Mesenchymal stem cell (in vitro differentiated cells and primary cell): ENCODE results near the gene PAX3. TPM values are rescaled to one million over a fixed set of nuclear protein-coding genes. Genes with fewer than 3 reads are reported as not detected.
A peak's percentile ranks its signal among the peaks of the same experiment; 100 is the strongest.

Experiments
- DNase-seq: peaks from one replicate; pipeline ENCODE4 v3.0.0-alpha.2; 2013
- H2AFZ ChIP-seq: one replicate; pipeline ENCODE4 v1.6.1; 2013; ENCODE audit warnings: low read depth, mild to moderate bottlenecking, control low read depth, inconsistent platforms, low read length, moderate library complexity
- H2AK5ac ChIP-seq: 2 replicates; pipeline ENCODE4 v1.6.1; 2013; ENCODE audit warnings: low read length, moderate library complexity, mild to moderate bottlenecking, inconsistent platforms; ENCODE audit not compliant: severe bottlenecking
- H2BK120ac ChIP-seq: one replicate; pipeline ENCODE4 v1.6.1; 2013; ENCODE audit warnings: low read depth, mild to moderate bottlenecking, inconsistent platforms, low read length, moderate library complexity
- H2BK12ac ChIP-seq, 2 experiments: one replicate each; pipeline ENCODE4 v1.6.1; 2013; ENCODE audit warnings: inconsistent platforms in 2 of 2, low read length in 2 of 2, mild to moderate bottlenecking in 2 of 2, moderate library complexity in 2 of 2, control low read depth in 1 of 2
- H2BK15ac ChIP-seq: one replicate; pipeline ENCODE4 v1.6.1; 2013; ENCODE audit warnings: mild to moderate bottlenecking, low read depth, inconsistent platforms; ENCODE audit not compliant: poor library complexity, severe bottlenecking
- H2BK5ac ChIP-seq: 2 replicates; pipeline ENCODE4 v1.6.1; 2013; ENCODE audit warnings: low read depth, mild to moderate bottlenecking, low read length, control low read depth, inconsistent platforms; ENCODE audit not compliant: poor library complexity, severe bottlenecking
- H3K14ac ChIP-seq, 2 experiments: one replicate each; pipeline ENCODE4 v1.6.1; 2013; ENCODE audit warnings: inconsistent platforms in 2 of 2, low read length in 2 of 2, control low read depth in 1 of 2, mild to moderate bottlenecking in 1 of 2, moderate library complexity in 1 of 2
- H3K18ac ChIP-seq, 2 experiments: one replicate each; pipeline ENCODE4 v1.6.1; 2013; ENCODE audit warnings: inconsistent platforms in 2 of 2, low read length in 2 of 2, control low read depth in 1 of 2, low read depth in 1 of 2, mild to moderate bottlenecking in 1 of 2
- H3K23ac ChIP-seq, 2 experiments: one replicate each; pipeline ENCODE4 v1.6.1; 2013; ENCODE audit warnings: inconsistent platforms in 2 of 2, low read length in 2 of 2, mild to moderate bottlenecking in 2 of 2, moderate library complexity in 2 of 2, control low read depth in 1 of 2
- H3K27ac ChIP-seq: 2 replicates; pipeline ENCODE4 v1.5.1; 2013; ENCODE audit warnings: mild to moderate bottlenecking, moderate library complexity, low read length, control low read depth, inconsistent platforms; ENCODE audit not compliant: poor library complexity, severe bottlenecking
- H3K27me3 ChIP-seq, 2 experiments: 2 replicates each; pipeline versions ENCODE4 v1.6.1 to v1.7.0; 2013; ENCODE audit warnings: low read length in 2 of 2, mild to moderate bottlenecking in 2 of 2, moderate library complexity in 2 of 2, control low read depth in 1 of 2, inconsistent platforms in 1 of 2; ENCODE audit not compliant: control insufficient read depth in 1 of 2, insufficient read depth in 1 of 2
- H3K36me3 ChIP-seq, 2 experiments: 2 replicates each; pipeline versions ENCODE4 v1.6.1 to v1.7.0; 2013; ENCODE audit warnings: low read length in 2 of 2, control low read depth in 1 of 2, inconsistent platforms in 1 of 2, low read depth in 1 of 2, mild to moderate bottlenecking in 1 of 2; ENCODE audit not compliant: insufficient read depth in 2 of 2, control insufficient read depth in 1 of 2
- H3K4ac ChIP-seq, 2 experiments: one replicate each; pipeline ENCODE4 v1.6.1; 2013; ENCODE audit warnings: inconsistent platforms in 2 of 2, low read length in 2 of 2, mild to moderate bottlenecking in 2 of 2, moderate library complexity in 2 of 2, control low read depth in 1 of 2, low read depth in 1 of 2
- H3K4me1 ChIP-seq: 2 replicates; pipeline ENCODE4 v1.6.1; 2013; ENCODE audit warnings: low read depth, low read length, control low read depth; ENCODE audit not compliant: control insufficient read depth, insufficient read depth
- H3K4me2 ChIP-seq: 2 replicates; pipeline ENCODE4 v1.6.1; 2013; ENCODE audit warnings: low read length, mild to moderate bottlenecking, inconsistent platforms; ENCODE audit not compliant: poor library complexity, severe bottlenecking
- H3K4me3 ChIP-seq, 2 experiments: 2 replicates each; pipeline versions ENCODE4 v1.5.1 to v1.7.0; 2013; ENCODE audit warnings: low read length in 2 of 2, mild to moderate bottlenecking in 2 of 2, control low read depth in 1 of 2, low read depth in 1 of 2; ENCODE audit not compliant: insufficient read depth in 1 of 2
- H3K79me1 ChIP-seq: replicated peaks from 2 replicates; pipeline ENCODE4 v1.6.1; 2013; ENCODE audit warnings: mild to moderate bottlenecking, control low read depth, low read length, inconsistent platforms; ENCODE audit not compliant: poor library complexity, severe bottlenecking
- H3K9ac ChIP-seq: 2 replicates; pipeline ENCODE4 v1.7.0; 2013; ENCODE audit warnings: mild to moderate bottlenecking, low read length, moderate library complexity
- H3K9me3 ChIP-seq: 2 replicates; pipeline ENCODE4 v1.7.0; 2013; ENCODE audit warnings: mild to moderate bottlenecking, low read length; ENCODE audit not compliant: control insufficient read depth
- H4K8ac ChIP-seq: one replicate; pipeline ENCODE4 v1.6.1; 2013; ENCODE audit warnings: inconsistent platforms, mild to moderate bottlenecking, low read length, moderate library complexity
- H4K91ac ChIP-seq: one replicate; pipeline ENCODE4 v1.6.1; 2013; ENCODE audit warnings: mild to moderate bottlenecking, low read length, inconsistent platforms
- WGBS: methylation state at CpG from one replicate; pipeline ENCODE4 v1.1.7; 2013; ENCODE audit warnings: mixed read lengths; 5-methylcytosine and 5-hydroxymethylcytosine counted together
- polyA plus RNA-seq, 2 experiments: library from polyadenylated mRNA; stranded (reverse); fragments of 200-250 nt; gene quantifications; one replicate each; pipeline ENCODE4 v1.2.3, GENCODE V29; 2013

PAX3 gene
- polyA plus RNA-seq (2013, experiment 1 of 2) = not detected
- polyA plus RNA-seq (2013, experiment 2 of 2) = not detected

DNA sequence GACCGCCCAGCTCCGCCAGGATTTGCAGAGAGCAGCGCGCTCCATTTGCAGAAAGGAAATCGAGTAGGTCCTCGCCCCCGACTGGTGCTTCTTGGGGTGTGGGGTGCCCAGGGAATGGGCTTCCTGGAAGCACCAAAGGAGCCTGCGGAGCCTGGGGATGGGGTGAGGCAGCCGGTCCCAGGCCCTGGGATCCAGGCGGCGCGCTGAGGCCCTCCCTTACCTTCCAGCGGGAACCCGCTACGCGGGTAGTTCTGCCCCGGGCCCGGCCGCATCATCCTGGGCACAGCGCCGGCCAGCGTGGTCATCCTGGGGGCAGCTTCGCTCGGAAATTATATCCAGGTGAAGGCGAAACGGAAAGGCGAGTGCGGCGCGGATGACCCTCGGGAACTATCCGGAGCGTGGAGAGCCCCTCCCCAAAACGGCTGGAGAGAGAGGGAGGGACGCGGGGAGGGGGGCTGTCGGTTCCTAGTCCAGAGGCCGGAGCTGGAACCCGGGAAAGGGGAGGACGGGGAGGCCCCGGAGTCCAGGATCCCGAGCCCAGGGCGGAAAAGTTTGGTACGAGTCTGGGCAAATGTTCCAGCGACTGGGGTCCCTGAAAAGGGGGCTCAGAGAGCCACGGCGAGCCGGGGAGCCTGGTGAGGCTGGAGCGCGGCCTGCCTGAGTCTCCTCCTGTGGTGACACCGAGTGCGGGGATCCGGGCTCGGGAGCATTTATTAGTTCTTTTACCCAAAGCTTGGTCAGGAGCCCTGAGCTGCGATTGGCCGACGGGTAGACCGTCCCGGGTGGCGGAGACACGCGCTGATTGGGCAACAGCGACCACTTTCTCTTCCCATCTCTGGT lies at the start of gene PAX3:
TSS of gene PAX3 (minus strand) at position 688 of the 840 bp plus-strand sequence. CDS start at position 305, 383 bp downstream.
- Histone ChIP-seq H2AK5ac (no peak within 1 kb of the TSS), H2AFZ (no peak within 1 kb of the TSS), H4K8ac (no peak within 1 kb of the TSS), H3K4me2 (peak within 1 kb of the TSS; percentile 64), H3K18ac (no peak within 1 kb of the TSS), H3K9ac (peak within 1 kb of the TSS; percentile 38), H3K9me3 (peaks cover 5% of the 10 kb centered on the region), H3K27me3 (peaks cover 98 to 99% of the 10 kb centered on the region in 2 experiments), H3K79me1 (no peaks in the 10 kb centered on the region), H3K36me3 (no peaks in the 10 kb centered on the region), H3K14ac (no peak within 1 kb of the TSS), H3K4me1 (peaks cover 26% of the 10 kb centered on the region), H3K23ac (no peak within 1 kb of the TSS), H2BK120ac (no peak within 1 kb of the TSS), H2BK12ac (no peak within 1 kb of the TSS), H3K4me3 (peak within 1 kb of the TSS in 1 of 2 experiments; percentile 56), H3K27ac (no peak within 1 kb of the TSS), H3K4ac (no peak within 1 kb of the TSS), H2BK5ac (no peak within 1 kb of the TSS), H2BK15ac (no peak within 1 kb of the TSS), H4K91ac (no peak within 1 kb of the TSS)
- DNase-seq = no peak
- 2% methylated on average over 63 of the region's 63 CpGs for WGBS

DNA sequence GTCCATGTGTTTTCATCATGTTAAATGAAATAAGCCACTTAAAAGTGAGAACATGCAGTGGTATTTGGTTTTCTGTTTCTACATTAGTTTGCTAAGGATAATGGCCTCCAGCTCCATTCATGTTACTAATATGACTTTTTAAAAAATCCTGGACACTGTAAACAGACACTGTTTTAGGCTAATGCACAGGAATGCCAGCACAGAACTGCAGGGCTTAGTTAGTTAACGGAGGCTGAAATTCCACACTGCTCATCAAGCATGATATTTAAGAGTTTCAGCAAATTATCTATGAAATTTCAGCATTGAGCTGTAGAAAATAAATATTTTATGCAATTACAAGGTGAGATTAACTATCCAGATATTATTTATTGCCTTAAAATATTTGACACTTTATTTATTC lies 42.5 kb upstream of the PAX3 start:
- no peak overlapping the region for H3K4ac ChIP-seq
- no peak overlapping the region for H3K18ac ChIP-seq
- H3K4me2 ChIP-seq = no peak overlapping the region
- no peak overlapping the region for H3K27ac ChIP-seq
- no peak overlapping the region for H3K14ac ChIP-seq
- no peaks in the 10 kb centered on the region for H3K36me3 ChIP-seq
- no peaks in the 10 kb centered on the region for H3K4me1 ChIP-seq
- peaks cover under 1% of the 10 kb centered on the region for H3K9me3 ChIP-seq
- WGBS = 100% methylated on average over 1 of the region's 1 CpG
- H3K27me3 ChIP-seq = no peaks in the 10 kb centered on the region
- no peak overlapping the region for H2BK120ac ChIP-seq
- no peak overlapping the region for H2AFZ ChIP-seq
- no peak overlapping the region for H2AK5ac ChIP-seq
- H3K79me1 ChIP-seq = no peaks in the 10 kb centered on the region
- DNase-seq = no peak
- no peak overlapping the region for H2BK5ac ChIP-seq
- H4K91ac ChIP-seq = no peak overlapping the region
- no peak overlapping the region for H3K9ac ChIP-seq
- no peak overlapping the region for H3K4me3 ChIP-seq
- no peak overlapping the region for H2BK12ac ChIP-seq
- H4K8ac ChIP-seq = no peak overlapping the region
- no peak overlapping the region for H2BK15ac ChIP-seq
- H3K23ac ChIP-seq = no peak overlapping the region

DNA sequence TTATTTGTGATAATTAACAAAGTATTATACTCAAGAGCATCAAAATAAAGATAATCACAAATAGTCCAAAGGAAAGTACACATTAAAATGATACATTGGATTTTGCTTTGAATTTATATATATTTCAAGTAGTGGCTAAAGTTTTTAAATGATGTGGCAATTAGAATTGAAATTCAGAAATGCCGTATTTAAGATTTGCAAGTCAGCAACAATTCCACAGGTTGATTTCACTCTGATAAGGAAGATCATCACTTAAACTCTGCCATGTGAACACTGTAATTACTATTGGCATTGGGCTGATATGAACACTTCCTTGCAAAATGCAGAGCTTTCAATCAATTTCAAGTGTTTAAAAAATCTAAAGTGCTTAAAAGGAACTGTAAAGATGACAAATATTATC lies 39.6 kb upstream of the PAX3 start:
- no peaks in the 10 kb centered on the region for H3K4me1 ChIP-seq
- H2AK5ac ChIP-seq = no peak overlapping the region
- H4K8ac ChIP-seq = no peak overlapping the region
- no peaks in the 10 kb centered on the region for H3K79me1 ChIP-seq
- no peak overlapping the region for H3K27ac ChIP-seq
- peaks cover 23% of the 10 kb centered on the region for H3K9me3 ChIP-seq
- no CpG with 5 or more reads among the region's 1 CpG for WGBS
- H3K18ac ChIP-seq = no peak overlapping the region
- no peak overlapping the region for H2BK15ac ChIP-seq
- no peak overlapping the region for H3K14ac ChIP-seq
- no peak overlapping the region for H2BK12ac ChIP-seq
- H2BK120ac ChIP-seq = no peak overlapping the region
- H3K4me2 ChIP-seq = no peak overlapping the region
- no peak for DNase-seq
- no peak overlapping the region for H2AFZ ChIP-seq
- H3K36me3 ChIP-seq = no peaks in the 10 kb centered on the region
- no peaks in the 10 kb centered on the region for H3K27me3 ChIP-seq
- H4K91ac ChIP-seq = no peak overlapping the region
- H3K9ac ChIP-seq = no peak overlapping the region
- no peak overlapping the region for H3K23ac ChIP-seq
- H3K4me3 ChIP-seq = no peak overlapping the region
- H3K4ac ChIP-seq = no peak overlapping the region
- no peak overlapping the region for H2BK5ac ChIP-seq

DNA sequence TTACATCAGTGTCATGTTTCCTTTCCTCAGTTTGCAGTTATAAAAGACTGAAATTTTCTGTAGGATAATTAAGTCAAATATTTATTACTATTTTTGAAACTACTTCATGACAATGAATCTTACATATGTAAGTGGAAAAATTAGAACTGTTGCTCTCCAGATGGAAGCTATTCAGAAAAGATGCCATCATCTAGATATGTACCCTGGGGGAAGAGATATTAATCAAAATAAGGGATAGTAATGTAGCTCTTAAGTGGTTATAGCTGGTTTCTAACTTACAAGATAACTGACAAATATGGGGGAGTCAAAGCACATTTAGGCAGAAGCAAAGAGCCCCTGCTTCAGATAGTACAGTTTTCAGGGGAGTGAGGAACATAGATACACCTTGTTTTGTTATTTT lies 38.1 kb upstream of the PAX3 start:
- Histone ChIP-seq H2BK12ac (no peak overlapping the region), H2AFZ (no peak overlapping the region), H3K4me2 (no peak overlapping the region), H3K79me1 (no peaks in the 10 kb centered on the region), H3K14ac (no peak overlapping the region), H3K9me3 (peaks cover 23% of the 10 kb centered on the region), H4K8ac (no peak overlapping the region), H3K4me1 (no peaks in the 10 kb centered on the region), H2BK120ac (no peak overlapping the region), H3K18ac (no peak overlapping the region), H2BK15ac (no peak overlapping the region), H3K23ac (no peak overlapping the region), H3K27ac (no peak overlapping the region), H4K91ac (no peak overlapping the region), H3K36me3 (no peaks in the 10 kb centered on the region), H3K4me3 (no peak overlapping the region), H2BK5ac (no peak overlapping the region), H3K9ac (no peak overlapping the region), H3K27me3 (no peaks in the 10 kb centered on the region), H3K4ac (no peak overlapping the region), H2AK5ac (no peak overlapping the region)
- no peak for DNase-seq
